ENCODE data around the gene SPNS3. TPM values are rescaled to one million over a fixed set of nuclear protein-coding genes. Genes with fewer than 3 reads are reported as not detected.

SPNS3 gene
- total and polyA plus RNA-seq, 2 donors (not counting 3 experiments of a cell fraction or from before 2014, with no cell fraction given): 0.18 to 0.66 TPM

GRCh38 chr17:4527566-4528125, 93.9 kb downstream of the SPNS3 start:
- no peaks in the 10 kb centered on the region for H3K9me1 ChIP-seq (replicated peaks; ENCODE audit: control insufficient read depth, extremely low read depth, insufficient read depth, low read length)
- H3K36me3 ChIP-seq (ENCODE audit: control insufficient read depth in 2 of 2, extremely low read depth in 1 of 2, insufficient read depth in 2 of 2, low read length in 2 of 2): peaks cover 0 to 14% of the 10 kb centered on the region in 2 experiments
- dilution Hi-C loops (cut with MboI; ENCODE audit: extremely low pct_ligation_motif_present, low sequenced_read_pairs) (no loop called here), intact Hi-C loops (cut with micrococcal nuclease) (no loop called here)
- TF ChIP-seq FOS (IDR thresholded peaks at IDR 0.05; ENCODE audit: borderline replicate concordance, insufficient read depth, low read length) (no peak), MAX (IDR thresholded peaks at IDR 0.05; ENCODE audit: insufficient read depth, insufficient read length) (no peak), POLR2A (IDR thresholded peaks at IDR 0.05; ENCODE audit: low read depth, low read length) (no peak), GATA2 (IDR thresholded peaks at IDR 0.05; ENCODE audit: insufficient read depth, insufficient read length, low read depth, low read length) (no peak), EZH2 (IDR thresholded peaks at IDR 0.05; ENCODE audit: borderline replicate concordance, low read depth, low read length, severe bottlenecking) (no peak)
- H3K9me3 ChIP-seq (replicated peaks; ENCODE audit: control insufficient read depth, insufficient read depth, low read length): no peaks in the 10 kb centered on the region
- H3K27me3 ChIP-seq (ENCODE audit: control insufficient read depth in 2 of 2, insufficient read depth in 2 of 2, low read length in 2 of 2): no peaks in the 10 kb centered on the region
- H3K4me2 ChIP-seq (ENCODE audit: insufficient read depth, low read length): no peak overlapping the region
- no peak for DNase-seq (ENCODE audit: low read depth, low spot score)
- H3K79me2 ChIP-seq (ENCODE audit: control insufficient read depth, insufficient read depth, low read length): no peaks in the 10 kb centered on the region
- POLR2A ChIA-PET: no interaction called here
- no peak overlapping the region for H3K27ac ChIP-seq (ENCODE audit: insufficient read depth, low read depth, low read length)
- H4K20me1 ChIP-seq (replicated peaks; ENCODE audit: control insufficient read depth, extremely low read depth, insufficient read depth, low read length): no peaks in the 10 kb centered on the region
- no peak overlapping the region for H3K9ac ChIP-seq (replicated peaks; ENCODE audit: extremely low read depth, insufficient read depth, low read length)
- H3K4me1 ChIP-seq (ENCODE audit: control insufficient read depth, extremely low read depth, insufficient read depth, low read length): peaks cover 37% of the 10 kb centered on the region
- CTCF ChIA-PET: interaction anchor here (0.6 to 1.2 kb wide), 2 partner anchors 12 to 107 kb away, joined by 3 to 4 read pairs; no protein-coding TSS in a partner anchor
- peak overlapping the region; percentile 20 for H2AFZ ChIP-seq (ENCODE audit: low read depth, low read length)
- no peak overlapping the region for H3K4me3 ChIP-seq (replicated peaks in 1 of 3; ENCODE audit: insufficient read depth in 1 of 3, low read depth in 1 of 3, low read length in 3 of 3)
- FAIRE-seq: no peak
- BruUV-seq (replicated peaks): no TSS peak

- peaks cover 54% of the 10 kb centered on the region for H3K4me1 ChIP-seq (ENCODE audit: control insufficient read depth, extremely low read depth, insufficient read depth, low read length)
- peak overlapping the region; percentile 89 for H3K27ac ChIP-seq (ENCODE audit: insufficient read depth, low read depth, low read length)
- H3K79me2 ChIP-seq (ENCODE audit: control insufficient read depth, insufficient read depth, low read length): no peaks in the 10 kb centered on the region
- H3K4me2 ChIP-seq (ENCODE audit: insufficient read depth, low read length): no peak overlapping the region
- POLR2A ChIA-PET: no interaction called here
- no peaks in the 10 kb centered on the region for H3K9me3 ChIP-seq (replicated peaks; ENCODE audit: control insufficient read depth, insufficient read depth, low read length)
- no peaks in the 10 kb centered on the region for H3K27me3 ChIP-seq (ENCODE audit: control insufficient read depth in 2 of 2, insufficient read depth in 2 of 2, low read length in 2 of 2)
- BruUV-seq (replicated peaks): no TSS peak
- TF ChIP-seq MAX (IDR thresholded peaks at IDR 0.05; ENCODE audit: insufficient read depth, insufficient read length): no peak
- TF ChIP-seq GATA2 (IDR thresholded peaks at IDR 0.05; ENCODE audit: insufficient read depth, insufficient read length, low read depth, low read length): no peak
- TF ChIP-seq CTCF (IDR thresholded peaks at IDR 0.05; ENCODE audit: extremely low read depth in 1 of 2, insufficient read depth in 1 of 2, low read depth in 1 of 2, low read length in 2 of 2): no peak
- no peak for TF ChIP-seq MYC (IDR thresholded peaks at IDR 0.05; ENCODE audit: low read depth, low read length)
- TF ChIP-seq POLR2AphosphoS5 (IDR thresholded peaks at IDR 0.05; ENCODE audit: insufficient read depth, low read depth, low read length): no peak
- TF ChIP-seq EZH2 (IDR thresholded peaks at IDR 0.05; ENCODE audit: borderline replicate concordance, low read depth, low read length, severe bottlenecking): no peak
- H3K36me3 ChIP-seq (ENCODE audit: control insufficient read depth in 2 of 2, extremely low read depth in 1 of 2, insufficient read depth in 2 of 2, low read length in 2 of 2): peaks cover 0 to 16% of the 10 kb centered on the region in 2 experiments
- intact Hi-C loops (cut with micrococcal nuclease): loop anchor here (2.0 kb wide), 1 partner anchor 109 kb away; no protein-coding TSS in a partner anchor
- CTCF ChIA-PET: no interaction called here
- no peaks in the 10 kb centered on the region for H3K9me1 ChIP-seq (replicated peaks; ENCODE audit: control insufficient read depth, extremely low read depth, insufficient read depth, low read length)
- DNase-seq (ENCODE audit: low read depth, low spot score) (no peak), FAIRE-seq (no peak)
- dilution Hi-C loops (cut with MboI; ENCODE audit: extremely low pct_ligation_motif_present, low sequenced_read_pairs): no loop called here
- H2AFZ ChIP-seq (ENCODE audit: low read depth, low read length): no peak overlapping the region
- no peaks in the 10 kb centered on the region for H4K20me1 ChIP-seq (replicated peaks; ENCODE audit: control insufficient read depth, extremely low read depth, insufficient read depth, low read length)
- H3K4me3 ChIP-seq (replicated peaks in 1 of 3; ENCODE audit: insufficient read depth in 1 of 3, low read depth in 1 of 3, low read length in 3 of 3): no peak overlapping the region
- no peak overlapping the region for H3K9ac ChIP-seq (replicated peaks; ENCODE audit: extremely low read depth, insufficient read depth, low read length)
Observed at GRCh38 chr17:4529533-4530152, 95.9 kb downstream of the SPNS3 start.

Data from endothelial cell of umbilical vein (primary cell).